GM21717 (cell line): Measurements from ENCODE around the gene IER5.

Experiments used
- ATAC-seq: cut with Tn5 transposase; IDR thresholded peaks from one replicate; pipeline ENCODE4 v1.9.1; 2021; ENCODE audit warnings: mild to moderate bottlenecking, moderate library complexity; ENCODE audit not compliant: unreplicated experiment

IER5 gene

DNA sequence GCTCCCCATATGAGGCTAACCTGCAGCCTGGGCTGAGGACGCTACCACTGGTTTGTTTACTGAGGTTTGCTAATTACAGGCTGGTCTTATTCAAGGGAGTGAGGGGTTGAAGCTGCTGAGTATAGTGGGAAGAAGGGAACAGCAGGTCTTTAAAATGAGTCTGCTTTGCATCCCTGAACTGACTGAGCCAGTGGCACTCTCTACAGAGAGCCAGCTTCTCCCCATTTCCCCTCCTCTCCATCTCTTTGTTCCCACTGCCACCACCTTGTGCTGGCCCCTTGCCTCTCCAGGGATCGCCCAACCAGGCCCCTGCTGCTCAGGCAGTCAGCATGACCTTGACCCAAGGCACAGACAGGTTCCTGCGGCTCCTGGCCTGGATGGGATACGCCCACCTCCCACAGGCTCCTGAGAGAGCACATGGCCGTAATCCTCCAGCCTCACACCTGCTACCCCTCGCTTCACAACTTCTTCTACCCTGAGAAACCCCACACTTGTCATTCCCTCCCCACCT lies 45.0 kb downstream of the IER5 start:
- no peak for ATAC-seq

DNA sequence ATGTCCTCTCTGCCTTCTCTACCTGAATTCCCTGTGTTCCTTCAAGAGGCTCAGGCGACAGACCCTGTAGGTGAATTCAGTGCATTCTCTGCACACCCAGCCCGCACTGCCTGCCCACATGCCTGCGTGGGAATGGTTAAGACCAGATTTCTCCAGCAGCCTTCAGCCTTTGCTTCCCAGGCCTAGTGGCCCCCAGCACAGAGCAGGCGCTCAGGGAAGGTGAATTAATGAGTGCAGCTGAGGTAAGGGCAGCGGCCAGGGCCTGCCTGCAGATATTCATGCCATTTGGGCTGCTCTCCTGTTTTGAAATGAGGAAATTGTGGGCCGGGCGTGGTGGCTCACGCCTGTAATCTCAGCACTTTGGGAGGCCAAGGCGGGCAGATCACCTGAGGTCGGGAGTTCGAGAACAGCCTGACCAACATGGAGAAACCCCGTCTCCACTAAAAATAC lies 45.5 kb downstream of the IER5 start:
- ATAC-seq: no peak

DNA sequence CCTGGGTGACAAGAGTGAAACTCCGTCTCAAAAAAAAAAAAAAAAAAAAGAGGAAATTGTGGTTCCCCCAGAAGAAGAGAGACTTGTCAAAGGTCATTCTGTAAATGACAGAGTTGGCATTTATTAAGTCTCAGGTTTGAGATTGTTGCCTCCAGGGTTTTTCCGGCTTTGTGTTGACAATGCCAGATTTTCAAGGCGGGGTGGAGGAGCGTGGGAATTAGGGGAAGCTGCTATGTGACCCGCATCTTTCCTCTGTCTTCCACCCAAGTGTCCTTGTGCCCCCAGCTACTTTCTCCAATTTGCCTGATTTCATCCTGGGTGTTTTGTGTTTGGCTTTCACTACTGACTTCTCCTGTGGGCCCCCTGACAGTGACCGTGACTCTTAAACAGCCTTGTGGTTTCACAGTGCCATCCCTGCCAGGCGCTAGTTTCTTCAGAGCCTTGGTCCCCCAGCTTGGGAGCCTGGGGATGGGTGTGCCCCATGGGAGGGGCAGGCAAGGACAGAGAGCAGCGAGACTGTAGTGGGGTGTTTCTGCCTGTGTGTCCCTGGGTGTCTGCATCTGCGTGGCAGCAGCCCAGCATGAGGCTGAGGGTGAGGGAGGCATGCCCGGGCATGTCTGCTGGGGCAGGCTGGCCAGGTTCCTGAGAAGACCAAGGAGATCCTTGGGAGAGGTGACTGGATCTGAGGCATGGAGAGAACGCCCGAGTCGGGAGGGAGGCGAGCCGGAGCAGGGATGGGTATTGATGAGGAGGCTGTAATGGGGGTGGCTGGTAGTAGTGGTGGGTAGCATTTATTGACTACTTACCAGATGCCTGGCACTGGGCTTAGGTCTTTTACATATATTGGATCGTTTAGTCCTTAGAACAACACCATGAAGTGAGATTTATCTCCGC lies 46.3 kb downstream of the IER5 start:
- no peak for ATAC-seq

DNA sequence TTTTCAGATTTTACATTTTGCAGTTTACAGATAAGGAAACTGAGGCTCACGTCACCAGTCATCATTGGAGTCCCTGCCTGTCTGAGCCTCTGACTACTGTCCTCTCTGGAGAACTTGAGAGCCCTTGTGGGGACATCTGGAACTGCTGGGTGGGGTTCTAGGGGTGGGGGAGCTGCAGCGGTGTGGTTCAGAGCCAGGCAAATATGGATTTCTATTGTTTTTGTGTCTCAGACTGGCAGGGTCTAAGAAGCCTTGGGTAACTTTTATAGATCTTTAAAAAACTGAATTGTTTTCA lies 46.9 kb downstream of the IER5 start:
- no peak for ATAC-seq

DNA sequence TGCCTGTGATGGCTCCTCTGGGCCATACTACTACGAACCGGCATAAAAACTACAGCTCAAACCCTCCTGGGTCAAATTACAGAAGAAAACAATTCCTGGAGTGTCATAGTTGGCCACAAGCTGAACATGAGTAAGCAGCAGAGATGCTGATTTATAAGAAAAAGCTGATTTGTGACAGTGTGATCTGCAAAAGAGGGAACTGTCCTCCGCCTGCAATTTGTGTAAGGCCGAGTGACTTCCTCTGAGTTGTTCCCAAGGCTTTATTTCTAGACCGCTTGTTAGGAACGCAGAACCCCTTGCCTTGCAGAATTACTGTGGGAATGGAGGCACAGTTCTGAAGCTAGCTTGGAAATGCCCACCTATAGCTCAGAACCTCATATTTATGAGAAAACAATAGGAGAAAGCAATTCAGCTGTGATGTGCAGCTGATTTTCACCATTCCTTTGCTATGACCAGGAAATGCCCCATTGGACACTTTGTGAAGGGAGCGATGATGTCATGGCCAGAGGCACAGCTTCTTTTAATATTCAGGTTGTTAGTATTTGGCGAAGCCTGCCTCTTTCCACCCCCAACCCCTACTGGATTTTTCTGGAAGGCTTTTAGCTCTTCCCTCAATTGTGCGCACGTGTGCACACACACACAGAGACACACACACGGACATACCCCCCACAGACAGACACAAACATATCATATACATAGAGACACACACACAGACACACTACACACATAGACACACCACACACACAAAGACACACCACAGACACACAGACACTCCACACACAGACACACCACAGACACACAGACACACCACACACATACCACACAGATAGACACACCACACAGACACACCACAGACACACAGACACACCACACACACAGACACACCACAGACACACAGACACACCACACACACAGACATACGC lies 47.6 kb downstream of the IER5 start:
- ATAC-seq: no peak

DNA sequence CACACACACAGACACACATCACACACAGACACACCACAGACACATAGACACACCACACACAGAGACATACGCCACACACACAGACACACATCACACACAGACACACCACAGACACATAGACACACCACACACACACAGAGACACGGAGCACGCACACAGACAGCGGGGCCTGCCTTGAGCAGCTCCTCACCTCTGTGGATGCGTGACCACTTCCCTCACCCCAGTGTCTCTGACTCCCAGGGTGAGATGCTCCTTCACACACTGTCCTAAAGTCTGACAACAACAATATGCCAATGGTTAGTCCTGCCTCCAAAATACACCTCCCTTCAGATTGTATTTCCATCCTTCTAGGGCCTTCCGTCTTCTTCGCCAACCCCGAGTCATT lies 48.2 kb downstream of the IER5 start:
- no peak for ATAC-seq

DNA sequence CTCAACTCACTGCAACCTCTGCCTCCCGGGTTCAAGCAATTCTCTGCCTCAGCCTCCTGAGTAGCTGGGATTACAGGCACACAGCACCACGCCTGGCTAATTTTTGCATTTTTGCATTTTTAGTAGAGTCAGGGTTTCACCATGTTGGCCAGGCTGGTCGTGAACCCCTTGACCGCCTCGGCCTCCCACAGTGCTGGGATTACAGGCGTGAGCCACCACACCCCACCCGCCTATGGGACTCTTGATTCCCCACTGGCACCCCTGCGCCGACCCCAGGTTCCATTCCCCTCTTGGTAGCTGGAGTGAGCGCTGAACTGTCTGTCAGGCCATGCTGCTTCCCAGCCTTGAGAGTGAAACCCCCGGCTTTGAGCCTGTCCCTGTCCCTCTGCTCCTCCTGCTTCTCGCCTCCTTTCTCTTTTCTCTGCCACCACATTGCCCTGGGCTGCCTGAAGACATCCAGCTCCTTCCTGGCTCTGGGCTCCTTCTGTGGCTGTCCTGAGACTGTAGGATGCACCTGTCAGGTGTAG lies 48.8 kb downstream of the IER5 start:
- ATAC-seq: no peak

DNA sequence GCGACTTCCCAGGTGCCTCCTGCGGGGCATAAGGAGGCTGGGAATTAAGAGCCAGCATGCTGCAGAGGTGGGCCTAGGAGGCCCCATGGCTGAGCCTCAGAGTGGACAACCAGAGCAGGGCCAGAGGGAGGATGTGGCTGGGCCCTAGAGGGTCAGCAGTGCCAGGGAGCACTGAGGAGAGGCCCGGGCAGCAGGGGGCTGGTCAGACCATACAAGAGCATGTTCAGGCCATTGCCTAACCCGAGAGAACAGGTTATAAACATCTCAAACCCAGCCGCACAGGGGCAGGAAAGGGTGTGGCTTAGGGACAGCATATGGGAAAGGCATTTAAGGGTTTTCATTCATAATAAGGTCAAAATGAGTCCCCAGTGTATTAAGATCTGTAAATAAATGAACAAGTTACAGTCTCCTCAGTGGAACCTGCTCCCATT lies 51.1 kb downstream of the IER5 start:
- ATAC-seq: no peak

DNA sequence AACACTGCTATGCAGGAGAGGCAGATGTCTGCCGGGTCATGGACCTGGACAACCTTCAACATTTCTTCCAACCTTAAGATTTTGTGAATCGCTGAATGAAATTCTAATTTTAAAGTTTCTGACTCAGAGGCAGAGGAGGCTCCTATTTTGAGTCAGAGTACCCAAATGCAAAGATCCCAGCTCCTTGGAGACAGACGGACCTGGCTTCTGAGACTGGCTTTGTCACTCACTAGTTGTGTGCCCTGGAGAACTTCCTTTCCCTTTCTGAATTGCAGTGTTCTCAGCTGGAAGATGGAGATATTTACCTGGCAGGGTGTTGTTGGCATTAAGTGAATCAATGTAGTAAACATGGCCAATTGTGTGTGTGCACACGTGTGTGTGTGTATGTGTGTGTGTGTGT lies 51.9 kb downstream of the IER5 start:
- ATAC-seq: no peak

DNA sequence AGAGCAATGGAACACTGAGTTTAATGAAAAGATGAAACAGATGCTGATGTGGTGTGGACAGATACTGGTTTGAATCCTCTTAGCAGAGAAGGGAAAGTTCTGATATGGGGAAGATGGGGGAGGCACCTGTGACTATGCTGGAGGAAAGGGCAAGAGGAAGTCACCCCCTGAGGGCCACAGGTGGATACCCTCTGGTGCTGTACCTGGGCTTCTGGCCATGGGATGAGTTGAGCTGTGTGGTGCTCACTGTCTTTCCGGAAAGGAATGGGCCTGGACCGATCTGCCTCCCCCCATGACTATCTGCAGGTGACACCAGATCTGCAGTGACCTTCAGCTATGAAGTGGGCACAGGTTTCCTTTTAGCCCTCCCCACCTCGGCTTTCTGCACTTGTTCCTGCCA lies 52.4 kb downstream of the IER5 start:
- ATAC-seq: no peak

DNA sequence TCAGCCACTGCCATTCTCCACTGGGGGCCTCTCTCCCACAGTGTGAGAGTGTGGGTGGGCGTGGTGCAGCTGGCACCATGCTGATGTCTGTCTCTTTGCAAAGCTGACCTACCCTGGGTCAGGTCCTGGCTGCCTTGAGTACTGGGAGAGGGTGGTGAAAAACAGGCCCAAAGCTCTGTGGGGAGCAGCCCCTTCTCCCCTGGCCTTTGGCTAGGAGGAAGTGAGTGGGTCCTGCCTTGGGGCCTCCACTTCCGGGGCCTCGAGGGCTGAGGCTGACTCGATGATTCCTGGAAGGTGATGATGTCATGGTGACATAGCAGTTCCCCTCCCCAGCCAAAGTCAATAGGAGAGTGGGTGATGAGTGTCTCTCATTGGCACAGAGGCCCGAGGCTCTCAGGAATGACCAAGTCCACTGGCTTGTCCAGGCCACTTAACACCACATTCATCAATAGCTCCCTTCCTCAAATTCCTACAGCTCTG lies 53.0 kb downstream of the IER5 start:
- no peak for ATAC-seq
